GM21825 (cell line): ENCODE data around the gene SLC6A19.

Source experiments
- ATAC-seq: cut with Tn5 transposase; IDR thresholded peaks from one replicate; pipeline ENCODE4 v1.9.1; 2021; ENCODE audit warnings: mild to moderate bottlenecking, moderate library complexity; ENCODE audit not compliant: unreplicated experiment

SLC6A19 gene

DNA sequence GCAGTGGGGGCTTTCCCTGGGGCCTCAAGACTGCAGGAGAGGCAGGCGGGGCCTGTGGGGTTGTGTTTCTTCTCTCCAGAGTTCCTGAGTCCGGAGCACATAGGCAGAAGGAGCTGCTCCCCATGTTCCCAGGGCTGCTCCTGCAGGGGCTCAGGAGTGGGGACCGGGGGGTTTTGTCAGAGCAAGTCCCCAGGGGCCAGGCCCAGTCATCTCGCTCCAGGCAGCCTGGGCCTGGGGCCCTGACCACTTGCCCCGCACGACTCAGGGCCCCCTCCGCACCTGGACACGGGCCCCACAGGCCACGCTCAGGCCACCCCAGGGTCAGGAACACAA is 22.0 kb upstream of the SLC6A19 start:
- ATAC-seq, result no peak

DNA sequence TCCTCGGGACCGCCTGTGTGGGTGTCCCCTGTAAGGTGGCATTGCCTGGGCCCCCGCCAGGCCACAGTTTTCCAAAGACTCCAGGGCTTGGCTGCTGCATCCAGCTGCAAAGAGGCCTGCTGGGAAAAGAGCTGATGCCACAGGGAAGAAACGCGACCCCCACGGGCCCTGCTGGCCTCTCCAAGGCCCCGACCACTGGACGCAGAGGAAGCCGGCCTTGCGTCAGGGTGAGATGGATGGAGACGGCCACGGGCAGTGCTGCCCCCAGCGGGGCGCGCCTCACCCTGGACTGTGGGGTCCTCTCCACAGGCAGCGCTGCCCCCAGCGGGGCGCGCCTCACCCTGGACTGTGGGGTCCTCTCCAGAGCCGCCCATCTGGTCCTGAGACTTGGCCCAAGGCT is 21.3 kb upstream of the SLC6A19 start:
- ATAC-seq, result no peak

- ATAC-seq, result no peak
Measured at GRCh38 chr5:1180841-1181271, 20.5 kb upstream of the SLC6A19 start.

GRCh38 chr5:1181451-1182359 is 19.7 kb upstream of the SLC6A19 start:
- no peak for ATAC-seq

DNA sequence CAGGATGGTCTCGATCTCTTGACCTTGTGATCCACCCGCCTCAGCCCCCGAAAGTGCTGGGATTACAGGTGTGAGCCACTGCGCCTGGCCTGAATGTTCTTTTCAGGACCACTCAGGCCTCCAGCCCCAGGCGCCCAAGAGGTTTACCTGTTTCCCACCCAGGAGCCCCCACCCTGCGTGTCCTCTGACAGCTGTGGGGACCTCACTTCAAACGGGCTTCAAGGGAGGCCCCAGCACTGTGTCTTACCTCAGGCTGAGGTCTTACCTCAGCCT is 19.1 kb upstream of the SLC6A19 start:
- no peak for ATAC-seq

- no peak for ATAC-seq
Measured at GRCh38 chr5:1182633-1183423, 18.6 kb upstream of the SLC6A19 start.

GRCh38 chr5:1183424-1184162 is 17.8 kb upstream of the SLC6A19 start:
- ATAC-seq, result no peak

DNA sequence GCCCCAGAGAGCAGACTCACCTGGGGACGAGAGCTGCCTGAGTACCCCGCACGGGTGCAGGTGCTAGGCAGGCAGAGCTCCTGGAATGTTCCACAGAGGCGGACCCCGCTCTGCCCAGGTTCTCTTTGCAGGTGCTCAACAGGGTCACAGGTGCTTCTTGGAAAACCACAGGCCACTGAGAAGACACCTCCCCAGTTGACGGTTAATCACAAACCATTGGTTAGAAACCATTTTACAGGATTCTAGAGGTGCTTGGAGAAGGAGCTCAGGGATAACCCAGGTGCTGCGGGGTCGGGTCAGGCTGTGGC is 17.3 kb upstream of the SLC6A19 start:
- no peak for ATAC-seq

GRCh38 chr5:1184481-1184880 is 16.9 kb upstream of the SLC6A19 start:
- no peak for ATAC-seq

DNA sequence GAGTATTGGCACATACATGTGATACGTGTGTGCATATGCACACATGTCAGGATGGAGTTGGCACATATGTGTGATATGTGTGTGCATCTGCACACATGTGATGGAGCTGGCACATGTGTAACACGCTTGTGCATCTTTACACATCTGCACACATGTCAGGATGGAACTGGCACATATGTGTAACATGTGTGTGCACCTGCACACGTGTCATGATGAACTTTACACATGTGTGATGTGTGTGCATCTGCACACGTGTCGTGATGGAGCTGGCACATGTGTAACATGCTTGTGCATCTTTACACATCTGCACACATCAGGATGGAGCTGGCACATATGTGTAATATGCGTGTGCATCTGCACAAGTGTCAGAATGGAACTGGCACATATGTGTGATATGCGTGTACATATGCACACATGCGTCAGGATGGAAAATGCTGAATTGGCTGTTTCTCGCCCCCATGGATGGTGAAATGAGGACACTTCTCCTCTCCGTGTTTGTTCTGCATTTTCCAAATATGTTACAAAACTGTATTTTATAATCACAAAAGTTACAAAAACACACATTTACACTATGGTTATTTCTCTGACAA is 16.3 kb upstream of the SLC6A19 start:
- ATAC-seq, result no peak

DNA sequence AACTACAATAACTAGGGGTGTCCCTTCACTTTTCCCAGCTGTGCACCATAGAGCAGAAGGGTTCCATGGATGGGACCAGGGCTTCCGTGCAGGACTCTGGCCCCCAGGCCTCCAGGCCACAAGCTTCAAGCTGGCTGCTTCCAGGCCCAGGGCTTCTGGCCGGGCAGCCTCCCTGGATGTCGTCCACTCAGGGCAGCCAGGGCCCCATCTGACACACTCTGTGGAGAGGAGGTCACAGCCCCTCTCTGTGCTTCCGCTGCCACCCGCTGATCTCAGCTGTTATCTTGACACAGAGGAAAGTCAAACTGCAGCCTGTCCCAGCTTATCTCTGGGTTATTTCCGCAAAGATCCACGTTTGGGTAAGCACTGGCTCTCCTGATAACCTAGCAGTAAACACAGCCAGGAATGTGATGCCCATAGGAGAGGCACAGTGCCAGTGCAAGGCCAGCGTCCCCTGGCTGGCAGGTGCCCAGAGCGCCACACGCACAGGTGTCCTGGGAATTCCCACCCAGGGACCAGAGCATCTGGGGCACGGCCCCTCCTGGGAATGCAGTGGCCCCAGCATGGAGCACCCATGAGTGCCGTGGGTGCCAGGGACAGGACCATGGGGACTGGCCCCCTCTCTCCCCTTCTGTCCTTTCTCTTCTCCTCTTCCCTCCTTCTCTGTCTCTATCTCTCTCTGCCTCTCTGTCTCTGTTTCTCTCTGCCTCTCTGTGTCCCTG is 15.6 kb upstream of the SLC6A19 start:
- ATAC-seq, result no peak

- ATAC-seq, result no peak
Measured at GRCh38 chr5:1186351-1187233, 14.8 kb upstream of the SLC6A19 start.

DNA sequence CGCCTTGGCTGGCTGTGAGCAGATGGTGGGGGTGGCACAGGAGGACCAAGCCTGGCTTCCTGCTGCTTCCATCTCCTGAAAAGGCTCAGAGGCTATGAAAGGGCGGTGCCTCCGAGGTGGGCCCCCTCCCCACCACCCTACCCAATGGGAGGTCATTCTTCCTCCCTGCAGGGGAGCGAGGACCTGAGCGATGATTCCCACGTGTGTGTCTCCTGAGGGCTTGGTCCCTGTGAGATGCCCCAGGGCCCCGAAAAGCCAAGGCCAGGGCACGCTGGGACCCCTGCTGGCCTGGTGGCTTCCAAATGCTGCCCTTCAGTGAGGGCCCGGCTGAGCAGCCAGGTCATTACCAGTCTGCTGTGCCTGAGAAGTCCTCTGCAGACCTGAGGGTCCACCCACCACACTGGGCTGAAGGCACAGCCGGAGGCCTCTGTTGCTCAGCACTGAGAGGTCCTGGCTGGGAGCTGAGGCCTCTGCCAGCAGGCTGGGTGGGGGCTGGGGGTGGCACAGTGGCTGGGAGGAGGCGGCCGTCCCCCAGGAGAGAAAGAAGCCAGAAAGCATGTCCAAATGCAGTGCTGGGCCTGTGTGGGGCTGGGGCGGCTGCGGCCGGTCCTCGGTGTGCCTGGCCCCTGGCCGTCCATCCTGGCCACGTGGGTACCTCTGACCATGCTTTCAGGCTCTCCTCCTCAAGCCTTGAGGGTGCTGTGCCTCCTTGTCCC is 14.0 kb upstream of the SLC6A19 start:
- ATAC-seq, result no peak

DNA sequence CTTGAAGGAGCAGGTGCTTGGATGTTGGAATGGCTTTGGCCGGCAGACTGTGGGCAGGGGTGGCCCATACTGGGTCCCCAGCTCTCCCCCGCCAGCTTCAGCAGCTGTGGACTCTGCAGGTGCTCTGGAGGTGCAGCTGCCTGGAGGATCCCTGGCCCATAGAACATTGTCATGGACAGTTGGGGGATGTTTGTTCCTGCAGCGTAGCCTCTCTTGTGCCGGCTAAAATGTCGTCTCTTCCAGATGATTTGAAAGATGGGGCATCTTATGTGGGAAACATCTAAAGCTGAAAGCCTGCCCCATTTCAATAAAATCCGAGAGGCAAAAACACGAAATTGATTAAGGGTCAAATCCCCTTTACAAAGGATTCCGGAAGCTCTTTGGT is 13.5 kb upstream of the SLC6A19 start:
- no peak for ATAC-seq

DNA sequence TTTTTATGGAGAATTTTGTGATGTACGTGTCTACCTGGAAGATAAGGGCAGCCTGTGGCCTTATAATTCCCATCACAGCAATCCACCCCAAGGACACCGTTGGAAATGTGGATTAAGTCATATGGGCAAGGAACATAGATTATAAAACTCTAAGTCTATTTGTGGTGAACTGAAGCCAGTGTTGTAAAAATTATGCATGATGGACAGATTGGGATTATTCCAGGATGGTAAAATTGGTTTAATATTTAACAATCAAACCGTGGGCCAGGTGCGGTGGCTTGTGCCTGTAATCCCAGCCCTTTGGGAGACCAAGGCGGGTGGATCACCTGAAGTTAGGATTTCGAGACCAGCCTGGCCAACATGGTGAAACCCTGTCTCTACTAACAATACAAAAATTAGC is 12.9 kb upstream of the SLC6A19 start:
- ATAC-seq, result no peak

DNA sequence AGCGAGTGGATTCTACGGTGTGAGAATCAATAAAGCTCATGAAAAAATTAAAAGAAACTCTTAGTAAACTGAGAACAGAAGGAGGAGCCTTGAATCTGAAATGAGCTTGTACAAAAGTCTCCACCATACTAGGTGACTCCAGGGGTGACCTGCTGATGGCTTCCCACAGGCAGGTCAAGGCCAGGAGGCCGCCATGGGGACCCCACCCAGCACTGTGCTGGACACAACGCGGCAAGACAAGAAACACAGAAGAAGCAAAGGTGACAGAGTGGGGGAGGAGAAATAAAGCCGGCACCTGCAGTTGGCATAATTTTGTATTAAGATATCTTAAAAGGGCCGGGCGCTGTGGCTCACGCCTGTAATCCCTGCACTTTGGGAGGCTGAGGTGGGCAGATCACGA is 12.1 kb upstream of the SLC6A19 start:
- no peak for ATAC-seq

DNA sequence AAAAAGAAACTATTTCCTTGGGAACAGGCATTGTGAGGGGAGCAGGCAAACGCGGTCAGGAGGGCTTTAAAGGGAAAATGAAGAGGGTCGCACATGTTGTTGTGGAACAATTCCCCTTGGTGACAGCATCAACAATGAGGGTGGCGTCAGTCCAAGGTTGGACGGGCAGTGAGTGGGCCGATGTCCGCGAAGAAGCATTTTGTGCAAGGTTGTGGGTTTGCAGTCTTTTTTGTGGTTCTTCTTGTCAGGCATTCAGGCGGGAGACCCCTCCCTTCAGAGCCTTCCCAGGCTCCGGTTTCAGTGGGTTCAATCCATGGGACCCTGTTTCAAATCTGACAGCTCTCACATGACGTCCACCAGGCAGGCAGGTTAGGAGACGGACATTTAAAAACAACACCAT is 11.1 kb upstream of the SLC6A19 start:
- ATAC-seq, result no peak

GRCh38 chr5:1190837-1191239 is 10.6 kb upstream of the SLC6A19 start:
- ATAC-seq, result no peak

GRCh38 chr5:1192971-1193590 is 8.3 kb upstream of the SLC6A19 start:
- ATAC-seq, result no peak
